ENCODE results near the gene ZNF536.
"Not testable (repeated sequence)": the region's sequence is repeated elsewhere in the genome, so short reads cannot be mapped to it uniquely, and the experiment has no call there.

Gene ZNF536

DNA sequence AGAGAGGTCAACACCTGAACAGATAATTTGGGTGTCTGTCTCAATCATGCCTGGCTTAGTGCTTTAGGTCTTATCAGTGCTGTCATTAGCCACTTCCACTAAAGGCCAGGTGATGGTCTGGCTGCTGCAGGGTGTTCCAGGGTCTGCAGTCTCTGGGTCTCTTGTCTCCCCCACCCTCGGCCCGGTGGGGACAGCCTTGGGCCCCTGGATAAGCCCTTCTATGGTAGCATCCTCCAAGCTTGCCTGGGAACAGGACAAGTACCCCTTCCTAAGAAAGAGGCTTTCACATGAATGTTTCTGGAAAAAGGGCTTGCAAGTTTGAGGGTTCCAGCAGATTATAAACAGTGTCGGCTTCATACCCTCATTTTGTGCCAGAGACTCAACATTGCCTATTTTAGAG lies 29.3 kb upstream of the ZNF536 start:
- DNase-seq: no peak

DNA sequence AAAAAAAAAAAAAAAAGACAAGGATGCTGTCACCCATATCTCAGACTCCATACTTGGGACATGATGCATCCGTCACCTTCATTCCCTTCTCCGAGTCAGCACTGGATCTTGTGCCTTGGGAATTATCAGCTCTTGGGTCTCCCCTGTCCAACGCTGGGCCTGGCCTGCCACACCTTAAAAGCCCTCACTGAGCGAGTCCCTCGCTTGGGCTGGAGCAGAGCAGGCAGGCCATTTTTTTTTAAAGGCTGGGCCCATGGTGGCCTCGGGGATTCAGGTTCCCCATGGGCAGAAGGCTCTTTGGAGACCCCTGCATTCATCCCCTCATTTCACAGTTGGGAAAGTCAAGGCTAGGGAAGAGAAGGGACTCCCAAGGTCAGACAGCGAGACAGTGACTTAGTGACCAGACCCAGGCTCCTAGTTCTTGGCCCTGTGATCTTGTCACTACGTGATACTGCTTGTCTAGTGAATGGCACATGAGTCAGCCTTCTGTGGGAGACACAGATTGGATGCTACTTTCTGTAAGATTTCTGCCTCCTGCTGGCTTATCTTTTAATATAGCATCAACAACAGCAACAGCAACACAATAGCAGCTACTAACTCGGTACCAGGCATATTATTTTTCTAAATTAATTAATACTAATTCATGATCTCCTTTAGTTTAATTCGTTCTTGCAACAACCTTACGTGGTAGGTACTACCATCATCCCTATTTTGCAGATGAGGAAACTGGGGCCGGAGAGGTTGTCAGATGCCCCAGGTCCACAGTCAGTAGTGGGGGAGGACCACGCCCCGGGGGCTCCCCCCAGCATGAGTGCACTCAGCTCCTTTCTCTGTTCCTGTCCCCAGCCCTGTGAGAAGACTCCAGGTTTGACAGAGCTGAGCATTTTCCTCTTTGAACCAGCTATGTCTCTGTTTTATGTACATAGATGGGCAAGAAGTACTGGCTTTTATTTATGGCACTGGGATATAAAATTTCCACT lies 27.4 kb upstream of the ZNF536 start:
- no peak for DNase-seq

DNA sequence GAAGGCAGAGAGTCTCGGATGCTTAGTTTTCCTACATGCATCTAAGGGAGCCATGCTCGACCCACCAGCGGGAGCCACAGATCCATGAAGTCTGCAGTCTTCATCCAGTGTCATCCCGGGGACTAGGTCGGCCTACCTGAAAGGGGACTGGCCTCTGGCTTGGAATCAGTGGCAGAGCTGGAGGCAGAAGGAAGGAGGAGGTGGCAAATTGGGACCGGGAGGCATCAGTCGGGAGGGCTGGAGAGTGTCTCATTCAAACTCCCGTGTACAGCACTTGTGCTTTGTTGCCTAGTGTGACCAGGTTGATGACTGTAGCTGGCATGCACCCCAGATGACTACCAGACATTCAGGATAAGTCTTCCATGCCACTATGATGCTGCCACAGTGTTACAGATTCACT lies 26.5 kb upstream of the ZNF536 start:
- no peak for DNase-seq

DNA sequence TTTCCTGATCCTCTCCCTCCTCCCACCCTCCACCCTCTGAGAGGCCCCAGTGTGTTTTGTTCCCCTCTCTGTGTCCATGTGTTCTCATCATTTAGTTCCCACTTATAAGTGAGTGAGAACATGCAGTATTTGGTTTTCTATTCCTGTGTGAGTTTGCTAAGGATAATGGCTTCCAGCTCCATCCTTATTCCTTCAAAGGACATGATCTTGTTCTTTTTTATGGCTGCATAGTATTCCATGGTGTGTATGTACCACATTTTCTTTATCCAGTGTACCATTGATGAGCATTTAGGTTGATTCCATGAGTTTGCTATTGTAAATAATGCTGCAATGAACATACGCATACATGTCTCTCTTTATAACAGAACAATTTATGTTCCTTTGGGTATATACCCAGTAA lies 25.7 kb upstream of the ZNF536 start:
- DNase-seq: not testable (repeated sequence)

DNA sequence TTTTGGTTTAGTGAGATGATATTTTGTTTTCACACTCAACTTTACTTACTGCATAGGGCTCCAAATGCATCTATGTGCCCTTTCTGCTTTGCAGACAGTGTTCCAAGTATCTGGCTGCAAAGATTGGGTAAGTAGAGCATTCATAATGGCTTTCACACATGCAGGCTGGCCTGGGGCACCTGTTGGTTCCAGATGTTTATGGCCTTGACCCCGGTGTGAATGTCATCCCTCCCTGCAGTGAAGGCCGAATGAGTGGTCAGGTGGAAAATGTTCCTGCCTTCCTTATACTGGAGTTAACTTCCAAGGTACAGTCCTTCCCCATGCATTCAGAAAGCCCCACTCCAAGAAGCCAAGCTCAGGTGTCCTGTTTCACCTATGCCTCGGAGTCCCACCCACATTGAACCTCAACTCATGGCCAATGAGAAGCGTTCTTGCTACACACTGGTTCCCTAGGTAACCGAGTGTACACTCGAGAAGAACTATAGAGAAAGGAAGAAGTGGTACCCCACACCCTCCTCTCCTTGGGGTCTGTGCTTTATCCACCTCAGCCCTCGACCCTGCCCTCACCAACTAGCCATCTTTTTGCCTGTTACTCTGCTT lies 23.0 kb upstream of the ZNF536 start:
- no peak for DNase-seq

DNA sequence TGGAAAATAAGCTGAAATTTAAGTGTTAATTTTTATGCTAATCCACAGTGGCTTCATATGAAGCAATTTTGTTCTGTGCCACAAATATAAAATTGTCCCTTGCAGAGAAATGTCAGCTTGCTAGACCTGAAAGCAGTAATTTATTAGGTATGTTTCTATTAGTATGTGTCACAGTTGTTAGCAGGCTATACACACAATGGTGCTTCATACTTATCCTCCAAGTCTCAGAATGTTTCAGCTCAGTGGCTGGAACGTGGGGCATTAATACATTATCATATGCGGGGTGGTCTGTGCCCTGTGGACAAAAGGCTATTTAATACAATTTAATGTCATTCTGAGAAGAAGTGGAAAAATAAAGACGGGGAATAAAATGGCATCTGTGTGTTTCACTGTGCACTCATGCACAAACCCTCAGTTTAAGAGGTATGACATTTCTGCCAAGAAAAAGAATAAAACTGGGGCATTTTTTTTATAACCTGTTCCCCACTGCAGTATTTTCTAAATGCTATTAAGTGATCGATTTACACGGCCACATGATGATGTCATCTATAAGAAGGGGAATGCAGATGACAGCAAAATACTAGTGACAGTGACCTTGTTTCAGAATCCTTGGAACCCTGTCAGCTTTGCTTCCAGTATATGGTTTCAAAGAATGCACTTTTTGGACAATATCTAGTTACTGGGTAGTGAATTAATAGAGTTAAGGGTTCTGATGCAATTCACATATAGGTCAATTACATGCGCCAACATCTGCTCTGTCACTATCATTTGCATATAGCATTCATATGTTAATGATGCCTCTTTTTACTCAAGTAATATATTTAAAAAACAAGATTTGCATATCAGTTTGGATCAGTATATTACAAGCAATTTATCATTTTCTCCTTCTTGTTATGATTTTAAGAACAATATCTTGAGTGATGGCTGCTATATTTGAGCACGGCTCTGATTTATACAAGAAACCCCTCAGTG lies 21.2 kb upstream of the ZNF536 start:
- DNase-seq: no peak

DNA sequence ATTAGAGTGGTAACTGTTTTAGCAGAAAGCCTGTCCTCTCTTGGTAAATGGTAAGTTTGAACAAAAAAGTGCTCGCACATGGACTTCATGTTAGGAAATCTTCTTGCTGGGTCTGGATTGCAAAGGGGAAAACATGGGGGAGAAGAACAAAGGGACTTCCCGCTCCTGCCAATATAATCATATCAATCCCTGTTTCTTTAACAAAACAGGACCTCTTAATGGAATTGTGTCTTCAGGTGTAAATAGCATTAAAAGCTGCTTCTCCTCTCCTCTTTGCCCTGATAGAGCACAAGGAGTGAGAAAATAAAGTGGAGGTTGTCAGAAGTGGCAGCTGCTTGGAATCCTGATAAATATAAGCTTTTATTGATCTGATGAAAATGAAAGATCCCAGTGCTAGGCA lies 20.4 kb upstream of the ZNF536 start:
- DNase-seq: no peak

DNA sequence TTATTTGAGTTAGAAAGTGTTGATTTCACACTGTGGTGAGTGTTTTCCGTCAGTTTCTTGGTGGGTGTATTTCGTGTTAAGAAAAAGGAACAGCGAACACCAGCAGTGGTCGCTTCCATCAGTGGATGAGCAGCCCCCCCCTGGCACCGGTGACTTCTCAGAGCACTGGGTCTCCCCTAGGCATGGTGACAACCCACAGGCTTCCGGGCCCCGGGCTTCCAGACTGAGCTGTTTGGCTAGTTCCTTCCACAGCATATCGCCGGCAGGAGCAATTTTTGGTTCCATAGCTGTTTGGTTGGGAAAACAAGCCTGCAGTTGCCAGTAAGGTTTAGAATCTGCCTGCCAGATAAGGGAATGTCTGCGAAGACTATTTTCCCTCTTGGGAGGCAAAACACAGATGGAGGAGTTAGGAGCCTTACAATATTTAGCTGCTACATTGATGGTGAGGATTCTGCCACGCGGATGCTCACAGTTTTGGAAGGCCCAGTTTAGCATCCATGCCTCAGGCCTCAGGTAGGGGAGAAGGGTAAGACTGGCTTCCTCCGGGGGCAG lies 18.7 kb upstream of the ZNF536 start:
- no peak for DNase-seq

DNA sequence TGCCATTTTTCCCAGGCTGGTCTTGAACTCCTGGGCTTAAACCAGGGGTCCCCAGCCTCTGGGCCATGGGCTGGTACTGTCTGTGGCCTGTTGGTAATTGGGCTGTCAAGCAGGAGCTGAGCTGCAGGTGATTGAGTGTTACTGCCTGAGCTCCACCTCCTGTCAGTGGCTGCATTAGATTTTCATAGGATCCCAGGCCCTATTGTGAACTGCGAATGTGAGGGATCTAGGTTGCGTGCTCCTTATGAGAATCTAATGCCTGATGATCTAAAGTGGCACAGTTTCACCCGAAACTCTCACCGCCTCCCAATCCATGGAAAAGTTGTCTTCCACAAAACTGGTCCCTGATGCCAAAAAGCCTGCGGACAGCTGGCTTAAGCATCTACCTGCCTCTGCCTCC lies 16.6 kb upstream of the ZNF536 start:
- no peak for DNase-seq

DNA sequence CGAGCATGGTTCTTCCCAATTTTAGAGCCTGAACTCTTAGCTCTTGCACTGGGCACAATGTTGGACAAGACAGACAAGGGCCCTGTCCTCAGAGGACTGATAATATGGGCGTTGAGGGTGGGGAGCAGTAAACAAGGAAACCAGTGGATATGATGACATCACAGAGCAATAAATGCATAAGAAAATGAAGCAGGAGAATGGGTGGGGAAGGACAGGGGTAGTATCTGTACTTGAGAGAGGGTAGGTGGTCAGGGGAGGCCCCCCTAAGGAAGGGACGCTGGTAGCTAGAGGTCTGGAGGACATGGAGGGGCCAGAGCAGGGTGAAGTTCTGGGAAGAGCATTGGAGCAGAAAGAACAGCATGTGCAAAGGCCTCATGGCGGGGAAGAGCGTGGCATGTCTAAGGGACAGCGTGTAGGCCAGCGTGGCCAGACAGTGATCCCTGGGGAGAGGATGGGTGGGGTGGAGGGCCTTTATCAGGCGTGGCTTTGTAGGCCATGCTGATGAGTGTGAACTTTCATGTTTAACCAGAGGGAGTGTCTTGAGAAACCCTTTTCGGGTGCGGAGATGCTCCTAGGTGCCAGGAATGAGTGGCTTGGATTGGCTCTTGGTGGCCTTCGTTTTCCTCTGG lies 15.1 kb upstream of the ZNF536 start:
- no peak for DNase-seq

DNA sequence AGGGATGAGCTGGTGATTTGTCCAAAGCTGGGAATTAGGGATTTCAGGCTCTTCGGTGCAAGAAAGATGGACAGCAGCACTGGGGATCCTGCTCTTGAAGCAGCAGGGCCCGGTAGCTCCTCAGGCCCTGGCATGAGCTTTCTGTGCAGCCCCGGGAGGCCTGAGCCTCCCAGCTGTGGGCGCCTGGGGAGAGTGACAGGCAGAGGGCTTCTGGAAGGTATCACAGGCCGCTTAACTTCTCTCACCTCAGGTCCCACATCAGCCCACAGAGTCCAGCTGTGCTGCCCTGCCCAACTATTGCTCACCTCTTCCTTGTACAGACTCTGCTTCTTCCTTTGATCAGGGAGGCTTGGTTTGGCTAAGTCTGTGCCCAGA lies 14.6 kb upstream of the ZNF536 start:
- DNase-seq: no peak

DNA sequence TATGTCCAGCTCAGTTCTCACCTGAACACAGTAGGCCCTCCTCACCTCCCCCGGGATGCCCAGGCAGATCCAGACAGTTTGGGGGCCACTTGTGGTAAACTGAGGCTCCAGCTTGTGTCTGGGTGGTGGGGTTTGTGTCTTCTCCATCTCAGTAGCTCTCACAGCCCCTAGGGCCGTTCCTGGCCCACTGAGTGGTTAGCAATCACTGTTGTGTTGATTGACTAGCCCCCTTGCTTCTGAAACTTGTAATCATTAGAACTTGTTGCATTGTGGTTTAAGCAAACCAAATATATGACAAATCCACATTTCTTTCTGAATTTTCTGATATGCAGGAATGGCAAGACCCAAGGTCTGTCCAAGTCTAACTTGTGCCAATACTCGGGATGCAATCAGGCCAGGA lies 13.9 kb upstream of the ZNF536 start:
- DNase-seq: no peak

DNA sequence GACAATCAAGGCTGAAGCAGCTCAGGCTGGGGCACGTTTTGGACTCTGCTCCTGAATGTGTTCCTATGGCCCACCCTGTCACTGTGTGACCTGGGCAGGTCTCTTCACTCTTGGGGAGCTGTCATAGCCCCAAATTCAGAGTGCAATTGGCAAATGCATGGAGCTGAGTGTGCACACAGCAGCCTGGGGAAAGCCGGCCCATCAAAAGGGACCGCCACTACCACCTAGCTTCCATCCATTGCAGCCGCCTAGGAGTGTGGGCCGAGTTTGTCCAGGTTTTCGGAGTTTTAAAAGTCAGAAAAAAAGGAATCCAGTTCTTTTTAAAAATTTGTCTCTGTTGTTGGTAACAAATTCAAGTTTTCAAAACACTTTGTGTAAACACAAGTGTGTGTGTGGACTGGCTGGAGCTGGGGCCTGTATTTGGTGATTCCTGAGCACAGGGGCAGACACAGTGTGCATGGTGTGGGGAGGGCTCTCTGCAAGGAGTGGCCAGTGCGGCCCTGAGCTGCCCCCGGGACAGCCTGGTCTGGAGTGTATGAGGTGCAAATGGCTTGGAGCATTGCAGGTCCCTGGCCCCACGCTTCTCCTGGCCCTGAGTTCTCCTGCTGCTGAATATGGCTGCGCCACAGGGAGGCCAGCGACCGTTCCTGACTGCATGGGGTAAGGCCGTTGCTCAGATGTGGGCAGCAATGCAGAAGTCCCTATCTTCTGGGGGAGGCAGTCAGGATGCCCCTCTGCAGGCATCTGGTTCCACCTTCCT lies 13.2 kb upstream of the ZNF536 start:
- no peak for DNase-seq

DNA sequence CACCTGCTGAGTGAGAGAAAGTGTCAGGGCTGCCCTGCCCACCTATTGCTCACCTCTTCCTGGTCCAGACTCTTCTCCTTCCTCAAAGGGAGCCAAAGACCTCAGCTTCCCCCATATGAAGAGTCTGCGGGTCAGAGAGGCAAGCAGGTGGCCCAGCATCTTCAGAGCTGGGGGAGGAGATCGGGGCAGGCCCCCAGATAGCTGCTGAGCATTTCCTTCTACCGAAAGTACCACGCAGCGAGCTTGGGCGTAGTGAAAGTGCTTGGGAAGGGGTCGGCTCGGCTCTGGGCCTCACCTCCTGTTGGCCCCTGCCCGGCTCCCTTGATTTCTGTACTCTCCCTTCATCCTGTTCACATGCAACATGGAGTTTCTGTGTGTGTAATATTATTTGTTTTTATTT lies 12.2 kb upstream of the ZNF536 start:
- no peak for DNase-seq

DNA sequence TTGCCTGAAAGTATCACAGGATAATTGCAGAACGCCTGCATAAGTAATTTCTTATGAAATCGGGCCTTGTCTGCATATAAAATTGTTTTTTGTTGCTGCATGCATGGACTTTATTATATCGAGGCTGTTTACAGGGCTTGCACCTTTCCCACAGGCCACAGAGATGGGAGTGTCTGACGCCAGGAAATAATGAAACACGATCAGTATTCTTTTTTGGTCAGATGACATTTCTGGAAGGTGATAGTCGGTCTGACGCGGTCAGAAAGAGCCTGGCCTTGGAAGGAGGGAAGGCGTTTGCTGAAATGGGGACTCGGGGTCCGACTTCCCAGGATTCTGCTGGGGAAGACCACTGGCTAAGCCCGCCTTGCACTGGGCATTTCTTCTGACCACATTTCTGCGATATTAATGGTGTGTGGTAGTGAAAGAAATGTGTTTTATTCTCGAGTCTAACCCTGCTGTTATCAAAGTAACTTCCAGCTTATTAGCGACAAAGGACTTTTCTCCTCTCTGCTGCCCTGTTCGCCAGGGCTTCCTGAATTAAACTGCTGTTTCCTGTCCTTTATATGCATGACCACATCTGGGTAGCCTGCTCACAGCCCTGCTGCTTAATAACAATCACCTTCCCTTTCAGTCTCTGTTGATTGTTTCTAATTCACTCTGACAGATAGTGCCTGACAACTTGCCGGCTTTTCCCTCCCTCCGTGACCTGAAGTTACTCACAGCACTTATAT lies 11.6 kb upstream of the ZNF536 start:
- no peak for DNase-seq

DNA sequence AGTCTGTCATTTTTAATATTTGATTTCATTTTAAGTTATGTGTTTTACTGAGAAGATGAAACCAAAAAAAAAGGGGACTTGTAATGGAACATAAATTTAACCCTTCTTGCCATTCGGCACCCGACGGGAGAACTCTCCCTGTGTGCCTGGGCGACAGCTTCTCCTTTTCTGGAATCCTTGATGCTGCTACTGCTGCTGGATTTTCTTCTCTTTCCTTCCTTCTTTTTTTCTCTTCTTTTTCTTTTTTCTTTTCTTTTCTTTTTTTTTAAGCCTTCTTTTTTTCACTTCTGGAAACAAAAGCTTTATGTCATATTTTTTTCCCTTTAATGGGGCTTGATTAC lies 11.1 kb upstream of the ZNF536 start:
- DNase-seq: no peak

DNA sequence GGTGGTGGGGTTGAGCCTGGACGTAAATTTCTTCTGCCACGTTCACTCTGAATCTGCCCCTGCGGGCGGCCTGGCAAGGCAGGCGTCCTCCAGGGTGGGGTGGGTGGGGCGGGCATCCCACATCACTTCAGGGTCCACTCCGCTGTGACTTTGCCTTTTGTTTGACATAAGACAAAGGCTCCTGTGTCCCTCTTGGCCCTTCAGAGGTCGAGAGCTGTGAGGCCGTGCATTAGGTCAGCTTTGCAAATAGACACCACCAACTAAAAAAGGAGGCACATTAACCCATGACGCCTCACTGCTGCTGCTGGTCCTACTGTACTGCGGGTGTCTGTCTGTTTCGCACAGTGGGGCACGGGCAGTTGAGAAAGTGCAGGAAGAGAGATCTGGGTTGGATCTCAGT lies 10.5 kb upstream of the ZNF536 start:
- no peak for DNase-seq

DNA sequence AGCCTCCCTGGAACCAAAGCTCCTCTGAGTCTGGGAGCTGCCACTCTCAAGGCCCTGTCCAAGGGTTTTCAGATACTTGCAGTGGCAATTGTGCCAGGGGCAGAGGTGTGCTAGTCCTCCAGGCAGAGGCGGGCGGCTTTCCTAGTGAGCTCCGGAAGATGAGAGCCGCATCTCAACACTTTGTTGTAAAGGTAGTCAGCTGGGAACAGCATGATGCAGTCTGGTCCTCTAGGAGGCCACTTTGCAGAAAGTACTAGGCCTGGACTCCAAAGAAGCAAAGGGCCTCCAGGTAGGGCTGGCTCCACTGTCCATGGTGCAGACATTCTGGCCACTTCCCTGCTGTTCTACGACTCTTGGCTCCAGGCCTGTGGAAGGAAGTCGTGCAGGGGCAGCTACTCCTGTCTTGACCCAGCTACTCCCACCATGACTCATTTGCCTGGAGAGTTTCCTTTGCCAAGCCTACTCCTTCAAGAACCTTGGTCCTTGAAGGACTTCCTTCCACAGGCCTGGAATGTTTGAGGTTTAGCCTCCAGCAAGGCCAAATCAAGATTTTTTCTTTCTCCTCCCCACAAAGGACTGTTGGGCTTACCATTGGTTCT lies 9.9 kb upstream of the ZNF536 start:
- no peak for DNase-seq

DNA sequence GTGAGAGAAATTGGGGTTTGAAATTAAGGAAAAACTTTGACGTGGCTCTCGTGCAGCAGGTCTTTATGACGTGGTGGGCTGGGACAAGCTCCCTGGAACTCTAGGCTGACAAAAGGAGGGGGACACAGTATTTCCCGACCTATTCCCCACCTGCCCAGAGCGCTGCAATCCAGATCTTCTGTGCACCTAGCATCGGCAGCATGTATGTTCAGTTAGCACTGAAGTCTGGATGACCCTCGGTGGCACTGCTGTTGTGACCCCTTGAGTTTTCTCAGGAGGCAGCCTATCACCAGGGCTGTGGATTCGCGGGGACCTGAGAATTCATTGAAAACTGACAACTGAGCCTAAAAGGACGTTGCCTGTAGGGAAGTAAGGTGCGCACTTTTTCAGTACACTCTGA lies 9.1 kb upstream of the ZNF536 start:
- no peak for DNase-seq

DNA sequence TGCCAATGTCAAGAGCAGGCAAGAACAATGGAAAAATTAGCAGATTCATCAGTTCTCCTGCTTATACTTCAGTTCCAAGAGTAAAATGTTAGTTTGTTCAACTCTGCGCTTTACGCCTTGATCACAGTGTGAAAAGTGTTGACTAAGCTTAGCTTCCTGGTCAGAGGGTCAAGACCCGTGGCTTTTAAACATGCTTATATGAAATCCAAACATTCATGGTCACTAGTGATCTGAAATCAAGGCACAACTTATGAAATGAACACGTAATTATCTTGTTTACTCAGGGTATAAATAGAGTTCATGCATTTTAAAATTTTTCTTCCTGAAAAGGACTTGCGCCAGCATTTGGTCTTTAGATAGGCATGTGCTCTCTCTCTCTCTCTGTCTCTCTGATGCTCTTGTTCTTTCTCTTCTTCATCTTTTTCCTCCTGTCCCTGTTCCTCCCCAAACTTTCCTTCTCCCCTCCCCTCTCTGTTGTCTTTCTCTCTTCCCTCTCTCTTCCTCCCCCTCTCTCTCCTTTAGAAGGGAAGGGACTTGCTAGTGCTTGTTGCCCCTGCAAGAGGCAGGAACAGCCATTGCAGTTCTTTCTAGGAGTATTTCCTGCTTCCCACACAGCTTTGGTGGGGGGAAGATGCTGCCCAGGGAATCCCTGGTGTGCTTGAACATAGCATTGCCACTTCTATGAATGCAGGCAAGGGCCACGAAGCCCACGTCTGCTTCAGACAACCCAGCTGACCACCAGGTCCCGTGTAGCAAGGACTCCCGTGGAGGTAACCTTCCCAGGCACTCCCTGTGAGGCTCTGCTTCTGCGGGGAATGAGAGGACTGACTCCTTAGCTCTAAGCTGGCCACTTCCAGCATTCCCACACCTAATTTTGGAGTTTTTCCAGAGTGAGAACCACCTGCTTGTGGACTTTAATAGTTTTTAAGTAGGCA lies 7.1 kb upstream of the ZNF536 start:
- DNase-seq: no peak
